ENCODE data around the gene CADM4.
"Not testable (repeated sequence)": the region's sequence is repeated elsewhere in the genome, so short reads cannot be mapped to it uniquely, and the experiment has no call there.

The CADM4 gene

GRCh38 chr19:43639519-43640423, at the start of gene CADM4:
TSS of gene CADM4 (minus strand) at chr19:43639850. CDS start at chr19:43639790, 60 bp downstream.
- DNase-seq, result peak; percentile 65

DNA sequence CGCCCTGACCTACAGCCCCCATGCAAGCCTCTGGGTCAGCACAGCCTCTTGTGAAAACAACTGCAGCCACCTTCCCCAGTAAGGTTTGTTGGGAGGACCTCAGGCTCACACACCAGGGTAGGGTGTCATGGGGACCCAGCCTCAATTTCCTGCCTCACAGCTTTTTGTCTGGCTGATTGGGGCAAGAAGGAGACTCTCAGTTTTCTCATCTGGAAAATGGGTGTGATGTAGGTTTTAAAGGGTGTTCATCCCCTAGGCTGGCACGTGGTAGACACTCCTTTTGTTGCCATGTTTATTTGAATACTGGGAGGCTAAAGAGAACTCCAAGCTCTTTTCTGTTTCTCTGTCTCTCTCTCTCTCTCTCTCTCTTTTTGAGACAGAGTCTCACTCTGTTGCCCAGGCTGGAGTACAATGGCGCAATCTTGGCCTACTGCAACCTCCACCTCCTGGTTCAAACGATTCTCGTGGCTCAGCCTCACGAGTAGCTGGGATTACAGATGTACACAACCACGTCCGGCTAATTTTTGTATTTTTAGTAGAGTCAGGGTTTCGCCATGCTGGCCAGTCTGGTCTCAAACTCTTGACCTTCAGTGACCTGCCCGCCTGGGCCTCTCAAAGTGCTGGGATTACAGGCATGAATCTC, 48.5 kb upstream of the CADM4 start:
- DNase-seq, result no peak

- no peak for DNase-seq
Measured at GRCh38 chr19:43687660-43687997, 48.0 kb upstream of the CADM4 start.

GRCh38 chr19:43684326-43684725, 44.7 kb upstream of the CADM4 start:
- DNase-seq, result no peak

DNA sequence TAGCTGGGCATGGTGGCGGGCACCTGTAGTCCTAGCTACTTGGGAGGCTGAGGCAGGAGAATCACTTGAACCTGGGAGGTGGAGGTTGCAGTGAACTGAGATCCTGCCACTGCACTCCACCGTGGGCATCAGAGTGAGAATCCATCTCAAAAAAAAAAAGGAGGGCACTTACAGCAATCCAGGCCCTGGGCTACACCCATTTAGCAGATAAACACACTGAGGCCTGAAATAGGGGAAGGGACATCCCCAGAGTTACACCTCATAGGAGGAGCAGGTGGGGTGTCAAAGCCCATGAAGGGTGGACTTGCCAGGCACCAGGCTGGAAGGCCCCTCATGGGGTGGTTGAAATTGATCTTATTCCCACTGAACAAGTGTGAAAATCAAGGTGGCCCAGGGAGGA, 44.3 kb upstream of the CADM4 start:
- DNase-seq, result no peak

DNA sequence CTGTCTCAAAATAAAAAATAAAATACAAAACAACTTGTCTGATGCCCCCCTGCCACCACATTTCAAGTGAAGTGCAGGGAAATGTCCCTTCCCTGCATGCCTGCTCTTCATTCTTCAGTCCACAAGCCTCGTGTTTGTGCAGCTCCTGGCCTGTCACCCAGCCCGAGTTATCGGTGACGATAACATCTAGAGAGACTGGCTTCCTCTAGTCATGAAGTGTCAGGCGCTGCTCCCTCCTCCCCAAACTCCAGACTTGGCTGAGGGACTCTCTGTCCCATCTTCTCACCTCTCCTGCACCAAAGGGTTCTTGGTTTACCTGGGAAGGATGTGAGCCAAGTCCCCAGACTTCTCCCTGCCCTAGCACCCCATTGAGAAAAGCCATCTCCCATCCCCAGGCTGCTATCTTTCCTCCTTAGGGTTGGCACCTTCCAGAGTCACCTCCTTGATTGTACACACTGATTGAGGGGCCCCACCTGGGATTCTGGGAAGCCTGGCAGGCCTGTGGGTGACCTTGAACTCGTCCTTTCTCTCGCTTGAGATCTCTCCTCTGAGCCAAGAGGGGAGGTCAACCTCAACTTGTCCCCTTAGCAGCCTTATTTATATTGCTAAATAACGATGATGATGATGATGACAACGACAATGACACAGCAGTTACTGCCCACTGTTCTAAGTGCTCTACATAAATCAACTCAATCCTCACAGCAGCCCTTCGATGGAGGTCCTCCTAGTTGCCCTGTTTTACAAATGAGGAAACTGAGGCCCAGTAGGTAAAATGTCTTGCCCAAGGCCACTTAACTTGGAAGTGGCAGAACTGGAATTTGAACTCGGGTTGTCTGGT, 43.4 kb upstream of the CADM4 start:
- DNase-seq, result no peak

- DNase-seq, result not testable (repeated sequence)
Measured at GRCh38 chr19:43682269-43682668, 42.6 kb upstream of the CADM4 start.

GRCh38 chr19:43681821-43682220, 42.2 kb upstream of the CADM4 start:
- no peak for DNase-seq

GRCh38 chr19:43678512-43679261, 39.0 kb upstream of the CADM4 start:
- DNase-seq, result no peak

DNA sequence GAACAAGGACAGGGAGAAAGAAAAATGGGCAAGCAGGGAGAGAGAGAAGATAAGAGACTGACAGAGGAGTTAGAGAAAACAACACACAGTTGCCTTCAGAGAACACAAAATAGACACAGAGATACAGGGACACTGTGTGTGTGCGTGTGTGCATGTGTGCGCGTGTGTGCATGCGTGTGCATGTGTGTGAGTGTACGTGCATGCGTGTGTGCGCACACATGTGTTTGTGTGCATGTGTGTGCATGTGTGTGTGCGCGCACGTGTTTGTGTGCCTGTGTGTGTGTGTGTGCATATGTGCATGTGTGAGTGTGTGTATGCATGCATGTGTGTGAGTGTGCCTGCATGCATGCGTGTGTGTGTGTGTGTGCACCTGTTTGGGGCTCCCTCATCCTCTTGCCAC, 36.3 kb upstream of the CADM4 start:
- DNase-seq, result no peak

DNA sequence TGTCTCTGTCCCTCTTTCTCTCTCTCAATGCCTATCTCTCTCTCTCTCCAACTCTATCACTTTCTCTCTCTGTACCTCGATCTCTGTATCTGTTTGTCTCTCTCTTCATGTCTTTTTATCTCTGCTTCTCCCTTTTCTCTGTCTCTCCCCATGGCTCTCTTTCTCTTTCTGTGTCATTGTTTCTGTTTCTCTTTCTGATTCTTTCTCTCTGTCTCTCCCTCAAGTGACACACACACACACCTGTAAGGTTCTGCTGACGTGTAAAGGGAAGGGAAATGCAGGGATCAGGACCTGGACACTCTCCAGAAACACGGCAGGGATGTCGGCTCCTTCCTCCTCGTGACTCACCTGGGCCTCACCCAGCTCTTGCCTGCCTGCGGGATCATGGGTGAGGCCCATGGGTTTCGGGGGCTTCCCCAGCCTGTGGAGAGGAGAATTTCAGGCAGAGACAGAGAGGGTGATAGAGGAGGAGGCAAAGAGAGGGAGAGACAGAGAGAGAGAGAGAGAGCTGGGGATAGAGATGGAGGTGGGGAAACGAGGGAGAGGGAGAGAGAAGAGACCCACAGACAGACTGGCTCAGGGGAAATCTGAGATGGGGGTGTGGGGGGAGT, 35.7 kb upstream of the CADM4 start:
- no peak for DNase-seq

- DNase-seq, result no peak
Measured at GRCh38 chr19:43674596-43674995, 34.9 kb upstream of the CADM4 start.

GRCh38 chr19:43674183-43674582, 34.5 kb upstream of the CADM4 start:
- no peak for DNase-seq

DNA sequence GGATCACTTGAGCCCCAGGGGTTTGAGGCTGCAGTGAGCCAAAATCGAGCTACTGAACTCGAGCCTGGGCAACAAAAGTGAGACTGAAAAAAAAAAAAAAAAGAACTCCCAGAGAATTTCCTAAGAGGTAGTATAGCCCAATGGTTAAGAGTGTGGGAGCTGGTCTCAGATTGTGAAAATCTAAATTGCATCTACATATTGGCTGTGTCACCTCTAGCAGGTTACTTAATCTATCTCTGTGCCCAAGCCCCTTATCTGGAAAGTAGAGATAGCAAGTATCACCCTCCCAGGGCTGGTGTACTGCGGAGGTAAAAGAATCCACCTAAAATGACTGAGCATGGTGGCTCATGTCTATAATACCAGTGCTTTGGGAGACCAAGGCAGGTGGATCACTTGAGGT, 34.0 kb upstream of the CADM4 start:
- no peak for DNase-seq

DNA sequence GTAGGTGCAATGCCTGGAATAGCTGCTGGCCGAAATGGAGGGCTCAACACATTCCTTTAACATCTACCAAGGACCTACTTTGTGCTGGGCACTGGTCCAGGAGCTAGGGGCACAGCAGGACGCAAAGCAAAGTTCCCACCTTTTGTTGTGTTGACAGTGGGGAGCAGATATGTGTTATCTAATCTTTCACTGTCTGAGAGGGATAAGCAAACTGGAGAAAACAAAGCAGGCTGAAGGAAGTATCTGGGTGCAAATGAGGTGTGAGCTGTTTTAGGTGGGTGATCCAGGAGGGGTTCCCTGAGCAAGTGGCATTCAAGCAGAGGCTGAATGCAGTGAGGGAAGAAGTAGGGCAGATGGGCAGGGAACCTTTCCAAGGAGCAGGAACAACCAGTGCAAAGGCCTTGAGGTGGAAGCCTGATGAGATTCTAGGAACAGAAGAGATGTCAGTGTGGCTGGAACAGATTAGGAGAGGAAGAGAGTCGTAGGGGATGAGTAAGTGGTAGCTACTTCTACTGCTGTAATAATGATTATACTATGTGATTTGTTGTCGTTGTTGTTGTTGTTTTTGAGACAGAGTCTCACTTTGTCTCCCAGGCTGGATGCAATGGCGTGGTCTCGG, 32.5 kb upstream of the CADM4 start:
- no peak for DNase-seq

DNA sequence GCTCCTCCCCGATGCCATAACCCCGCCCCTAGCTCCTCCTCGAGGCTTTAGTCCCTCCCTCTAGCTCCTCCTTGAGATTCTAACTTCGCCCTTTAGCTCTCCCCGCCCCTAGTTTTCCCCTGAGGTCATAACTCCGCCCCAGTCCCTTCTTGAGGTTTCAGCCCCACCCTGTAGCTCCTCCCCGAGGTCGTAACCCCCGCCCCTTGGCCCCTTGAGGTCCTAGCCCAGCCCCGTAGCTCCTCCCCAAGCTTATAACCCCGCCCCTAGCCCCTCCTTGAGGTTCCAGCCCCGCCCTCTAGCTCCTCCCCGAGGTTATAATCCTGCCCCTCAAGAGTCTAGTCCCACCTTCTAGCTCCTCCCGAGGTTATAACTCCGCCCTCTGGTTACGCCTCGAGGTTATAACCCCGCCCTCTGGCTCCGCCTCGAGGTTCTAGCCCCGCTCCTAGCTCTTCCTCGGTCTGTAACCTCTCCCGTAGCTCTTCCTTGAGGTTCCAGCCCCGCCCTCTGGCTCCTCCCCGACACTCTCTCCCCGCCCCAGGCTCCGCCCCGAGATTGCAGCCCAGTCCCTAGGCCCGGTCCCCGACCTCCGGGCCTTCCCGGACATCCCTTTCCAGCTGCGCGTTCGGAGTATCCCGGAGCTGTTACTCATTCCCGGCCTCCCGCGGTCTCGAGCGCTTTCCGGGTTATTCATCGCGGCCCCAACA, 28.9 kb upstream of the CADM4 start:
- DNase-seq, result peak; percentile 98

GRCh38 chr19:43667876-43668405, 28.3 kb upstream of the CADM4 start:
- DNase-seq, result no peak

GRCh38 chr19:43667126-43667875, 27.7 kb upstream of the CADM4 start:
- no peak for DNase-seq

DNA sequence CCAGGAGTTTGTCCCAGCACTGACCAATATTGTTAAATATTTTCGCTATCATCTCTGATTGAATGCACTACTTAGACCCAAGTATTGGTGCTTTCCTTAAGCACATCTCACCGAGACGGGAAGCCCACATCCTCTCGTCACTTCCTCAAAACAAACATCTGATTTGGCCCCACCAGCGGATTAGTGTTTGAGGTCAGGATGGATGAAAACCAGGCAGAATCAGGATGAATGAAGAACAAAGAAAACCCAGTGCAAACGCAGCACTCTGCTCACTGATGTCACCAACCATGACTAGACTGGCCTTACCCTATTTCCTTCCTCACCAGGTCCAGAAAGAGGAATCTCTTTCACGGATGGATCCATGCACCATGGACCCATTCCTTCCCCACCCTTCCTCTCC, 24.4 kb upstream of the CADM4 start:
- DNase-seq, result no peak

DNA sequence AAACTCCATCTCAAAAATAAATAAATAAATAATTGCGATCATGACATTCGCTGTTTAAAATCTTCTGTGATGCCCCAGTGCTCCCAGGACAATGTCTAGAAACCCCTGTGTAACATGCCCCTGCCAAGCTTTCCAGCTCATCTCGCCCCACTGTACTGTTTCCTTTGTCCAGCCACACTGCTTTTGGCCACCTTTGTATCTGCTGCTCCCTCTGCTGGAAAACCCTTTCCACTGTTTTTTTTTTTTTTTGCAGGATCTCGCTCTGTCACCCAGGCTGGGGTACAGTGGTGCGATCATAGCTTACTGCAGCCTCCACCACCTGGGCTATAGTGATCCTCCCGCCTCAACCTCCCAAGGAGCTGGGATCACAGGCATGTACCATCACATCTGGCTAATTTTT, 22.8 kb upstream of the CADM4 start:
- DNase-seq, result no peak

All from eye (tissue), 1 donor.